ENCODE measurements around the gene SYNDIG1L. TPM values are rescaled to one million over a fixed set of nuclear protein-coding genes. Genes with fewer than 3 reads are reported as not detected.

SYNDIG1L gene
- total RNA-seq, 1 donor from 2014 or later, result not detected

- Histone ChIP-seq H3K27me3 (ENCODE audit: control insufficient read depth, insufficient read depth, low read length) (peaks cover 2% of the 10 kb centered on the region), H3K4me3 (ENCODE audit: low read depth, low read length) (no peak overlapping the region), H3K36me3 (ENCODE audit: control insufficient read depth, insufficient read depth, low read length) (no peaks in the 10 kb centered on the region)
- TF ChIP-seq, protein P1, sequence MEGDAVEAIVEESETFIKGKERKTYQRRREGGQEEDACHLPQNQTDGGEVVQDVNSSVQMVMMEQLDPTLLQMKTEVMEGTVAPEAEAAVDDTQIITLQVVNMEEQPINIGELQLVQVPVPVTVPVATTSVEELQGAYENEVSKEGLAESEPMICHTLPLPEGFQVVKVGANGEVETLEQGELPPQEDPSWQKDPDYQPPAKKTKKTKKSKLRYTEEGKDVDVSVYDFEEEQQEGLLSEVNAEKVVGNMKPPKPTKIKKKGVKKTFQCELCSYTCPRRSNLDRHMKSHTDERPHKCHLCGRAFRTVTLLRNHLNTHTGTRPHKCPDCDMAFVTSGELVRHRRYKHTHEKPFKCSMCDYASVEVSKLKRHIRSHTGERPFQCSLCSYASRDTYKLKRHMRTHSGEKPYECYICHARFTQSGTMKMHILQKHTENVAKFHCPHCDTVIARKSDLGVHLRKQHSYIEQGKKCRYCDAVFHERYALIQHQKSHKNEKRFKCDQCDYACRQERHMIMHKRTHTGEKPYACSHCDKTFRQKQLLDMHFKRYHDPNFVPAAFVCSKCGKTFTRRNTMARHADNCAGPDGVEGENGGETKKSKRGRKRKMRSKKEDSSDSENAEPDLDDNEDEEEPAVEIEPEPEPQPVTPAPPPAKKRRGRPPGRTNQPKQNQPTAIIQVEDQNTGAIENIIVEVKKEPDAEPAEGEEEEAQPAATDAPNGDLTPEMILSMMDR (IDR thresholded peaks at IDR 0.05; ENCODE audit: insufficient read depth, low read length, poor library complexity, severe bottlenecking), result no peak
- no peak for DNase-seq (ENCODE audit: low read depth)
Observed at GRCh38 chr14:74468513-74468912, 42.5 kb upstream of the SYNDIG1L start.

DNA sequence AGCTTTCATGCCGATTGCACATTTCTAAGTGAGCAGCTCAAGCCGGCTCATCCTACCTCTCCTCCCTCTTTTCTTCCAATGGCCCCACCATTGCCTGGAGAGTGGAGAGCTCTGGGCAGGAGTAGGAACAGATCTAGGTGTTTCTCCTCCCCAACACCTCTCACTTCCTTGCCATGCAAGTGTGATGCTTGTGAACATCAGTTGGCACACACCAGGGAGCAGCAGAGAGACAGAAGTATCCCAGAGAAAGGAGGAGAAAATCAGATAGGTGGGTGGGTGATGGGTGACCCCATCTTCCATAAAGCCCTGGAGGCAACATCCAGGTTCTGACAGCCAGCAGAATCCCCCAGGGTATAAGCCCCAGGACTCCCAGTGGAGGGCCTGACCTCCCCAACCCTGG is 39.3 kb upstream of the SYNDIG1L start:
- Histone ChIP-seq H3K36me3 (ENCODE audit: control insufficient read depth, insufficient read depth, low read length) (no peaks in the 10 kb centered on the region), H3K4me3 (ENCODE audit: low read depth, low read length) (no peak overlapping the region), H3K27me3 (ENCODE audit: control insufficient read depth, insufficient read depth, low read length) (peaks cover 5% of the 10 kb centered on the region)
- TF ChIP-seq, protein P1 (IDR thresholded peaks at IDR 0.05; ENCODE audit: insufficient read depth, low read length, poor library complexity, severe bottlenecking), result no peak
- no peak for DNase-seq (ENCODE audit: low read depth)

DNA sequence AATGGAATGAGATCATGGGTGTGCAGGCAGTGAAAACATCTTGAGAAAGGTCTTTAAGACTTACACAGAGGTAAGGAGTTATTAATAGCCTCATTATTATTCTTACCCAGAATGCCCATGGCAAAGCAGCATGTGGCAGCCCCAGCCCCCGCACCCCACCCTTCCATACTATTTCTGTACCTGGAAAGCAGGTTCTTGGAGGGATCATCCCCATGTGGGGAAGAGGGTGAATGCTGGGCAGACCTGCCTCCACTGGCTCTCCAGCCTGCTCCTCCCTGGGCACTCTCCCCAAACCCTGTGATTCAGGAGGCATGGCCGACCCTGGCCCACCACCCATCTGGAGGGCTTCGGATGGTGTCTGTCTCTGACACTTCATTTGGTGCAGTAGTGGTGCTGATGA is 38.8 kb upstream of the SYNDIG1L start:
- peaks cover 5% of the 10 kb centered on the region for H3K27me3 ChIP-seq (ENCODE audit: control insufficient read depth, insufficient read depth, low read length)
- no peak for DNase-seq (ENCODE audit: low read depth)
- TF ChIP-seq, protein P1 (IDR thresholded peaks at IDR 0.05; ENCODE audit: insufficient read depth, low read length, poor library complexity, severe bottlenecking), result no peak
- no peak overlapping the region for H3K4me3 ChIP-seq (ENCODE audit: low read depth, low read length)
- no peaks in the 10 kb centered on the region for H3K36me3 ChIP-seq (ENCODE audit: control insufficient read depth, insufficient read depth, low read length)

- no peak for DNase-seq (ENCODE audit: low read depth)
- no peak overlapping the region for H3K4me3 ChIP-seq (ENCODE audit: low read depth, low read length)
- H3K27me3 ChIP-seq (ENCODE audit: control insufficient read depth, insufficient read depth, low read length), result peaks cover 8% of the 10 kb centered on the region
- no peaks in the 10 kb centered on the region for H3K36me3 ChIP-seq (ENCODE audit: control insufficient read depth, insufficient read depth, low read length)
- TF ChIP-seq, protein P1 (IDR thresholded peaks at IDR 0.05; ENCODE audit: insufficient read depth, low read length, poor library complexity, severe bottlenecking), result no peak
Observed at GRCh38 chr14:74463697-74464096, 37.7 kb upstream of the SYNDIG1L start.

GRCh38 chr14:74462993-74463392 is 37.0 kb upstream of the SYNDIG1L start:
- TF ChIP-seq, protein P1 (IDR thresholded peaks at IDR 0.05; ENCODE audit: insufficient read depth, low read length, poor library complexity, severe bottlenecking), result no peak
- Histone ChIP-seq H3K4me3 (ENCODE audit: low read depth, low read length) (no peak overlapping the region), H3K36me3 (ENCODE audit: control insufficient read depth, insufficient read depth, low read length) (no peaks in the 10 kb centered on the region), H3K27me3 (ENCODE audit: control insufficient read depth, insufficient read depth, low read length) (peaks cover 9% of the 10 kb centered on the region)
- DNase-seq (ENCODE audit: low read depth), result no peak

- TF ChIP-seq, protein P1 (IDR thresholded peaks at IDR 0.05; ENCODE audit: insufficient read depth, low read length, poor library complexity, severe bottlenecking), result no peak
- no peak for DNase-seq (ENCODE audit: low read depth)
- Histone ChIP-seq H3K27me3 (ENCODE audit: control insufficient read depth, insufficient read depth, low read length) (peaks cover 15% of the 10 kb centered on the region), H3K4me3 (ENCODE audit: low read depth, low read length) (no peak overlapping the region), H3K36me3 (ENCODE audit: control insufficient read depth, insufficient read depth, low read length) (no peaks in the 10 kb centered on the region)
Observed at GRCh38 chr14:74459976-74460375, 34.0 kb upstream of the SYNDIG1L start.

Measured in kidney epithelial cell (primary cell).